Measurements from ENCODE around the gene NTM. TPM values are rescaled to one million over a fixed set of nuclear protein-coding genes. Genes with fewer than 3 reads are reported as not detected.
"Not testable (repeated sequence)": the region's sequence is repeated elsewhere in the genome, so short reads cannot be mapped to it uniquely, and the experiment has no call there.

Gene NTM
- total RNA-seq, 2 donors from 2014 or later: not detected

- no peak for ATAC-seq
- no peaks in the 10 kb centered on the region for H3K27me3 Mint-ChIP-seq
- no peaks in the 10 kb centered on the region for H3K36me3 Mint-ChIP-seq (ENCODE audit: low read depth)
- peak overlapping the region; percentile 12 for H3K27ac Mint-ChIP-seq
- H3K4me1 Mint-ChIP-seq: peaks cover 21% of the 10 kb centered on the region
- H3K9me3 ChIP-seq (ENCODE audit: control insufficient read depth, low read length, poor library complexity, severe bottlenecking): peaks cover 2% of the 10 kb centered on the region
- no peak for DNase-seq
- H3K4me3 Mint-ChIP-seq: peak overlapping the region; percentile 70
These were observed 988.1 kb downstream of the NTM start for GRCh38 chr11:132358573-132358953.

DNA sequence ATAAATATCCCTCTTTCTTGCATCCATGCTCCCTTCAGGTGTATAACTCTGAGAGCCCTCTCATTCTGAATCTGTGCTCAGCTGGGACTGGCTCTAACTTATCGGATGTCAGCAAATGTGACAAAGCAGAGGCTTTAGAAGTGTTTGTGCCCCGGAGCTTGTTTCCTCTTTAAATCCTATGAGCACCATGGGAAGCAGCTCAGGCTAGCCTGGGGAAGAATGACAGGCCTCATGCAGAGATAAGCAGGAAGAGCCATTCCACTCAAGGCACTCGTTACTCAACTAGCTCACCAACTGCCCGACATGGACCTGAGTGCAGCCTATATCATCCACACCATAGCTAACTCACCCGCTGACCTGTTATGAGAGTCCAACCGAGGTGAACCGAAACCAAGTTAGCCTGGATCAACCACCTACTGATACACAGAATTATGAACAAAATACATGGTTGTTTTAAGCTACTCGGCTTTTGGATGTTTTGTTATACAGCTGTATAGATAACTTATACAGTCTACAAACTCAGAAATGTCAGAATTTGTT, 990.7 kb downstream of the NTM start:
- no peak for ATAC-seq
- H3K36me3 Mint-ChIP-seq (ENCODE audit: low read depth): no peaks in the 10 kb centered on the region
- H3K27me3 Mint-ChIP-seq: no peaks in the 10 kb centered on the region
- no peak overlapping the region for H3K27ac Mint-ChIP-seq
- H3K4me1 Mint-ChIP-seq: peaks cover 21% of the 10 kb centered on the region
- no peak overlapping the region for H3K4me3 Mint-ChIP-seq
- no peak for DNase-seq
- peaks cover 4% of the 10 kb centered on the region for H3K9me3 ChIP-seq (ENCODE audit: control insufficient read depth, low read length, poor library complexity, severe bottlenecking)

- no peaks in the 10 kb centered on the region for H3K27me3 Mint-ChIP-seq
- ATAC-seq (no peak), DNase-seq (no peak)
- H3K27ac Mint-ChIP-seq: no peak overlapping the region
- no peak overlapping the region for H3K4me3 Mint-ChIP-seq
- H3K36me3 Mint-ChIP-seq (ENCODE audit: low read depth): no peaks in the 10 kb centered on the region
- H3K9me3 ChIP-seq (ENCODE audit: control insufficient read depth, low read length, poor library complexity, severe bottlenecking): peaks cover 4% of the 10 kb centered on the region
- peaks cover 2% of the 10 kb centered on the region for H3K4me1 Mint-ChIP-seq
These were observed 995.2 kb downstream of the NTM start for GRCh38 chr11:132365650-132366049.

GRCh38 chr11:132367293-132367692, 996.9 kb downstream of the NTM start:
- no peaks in the 10 kb centered on the region for H3K27me3 Mint-ChIP-seq
- H3K9me3 ChIP-seq (ENCODE audit: control insufficient read depth, low read length, poor library complexity, severe bottlenecking): peaks cover 4% of the 10 kb centered on the region
- H3K27ac Mint-ChIP-seq: no peak overlapping the region
- ATAC-seq (no peak), DNase-seq (no peak)
- no peaks in the 10 kb centered on the region for H3K36me3 Mint-ChIP-seq (ENCODE audit: low read depth)
- no peaks in the 10 kb centered on the region for H3K4me1 Mint-ChIP-seq
- no peak overlapping the region for H3K4me3 Mint-ChIP-seq

DNA sequence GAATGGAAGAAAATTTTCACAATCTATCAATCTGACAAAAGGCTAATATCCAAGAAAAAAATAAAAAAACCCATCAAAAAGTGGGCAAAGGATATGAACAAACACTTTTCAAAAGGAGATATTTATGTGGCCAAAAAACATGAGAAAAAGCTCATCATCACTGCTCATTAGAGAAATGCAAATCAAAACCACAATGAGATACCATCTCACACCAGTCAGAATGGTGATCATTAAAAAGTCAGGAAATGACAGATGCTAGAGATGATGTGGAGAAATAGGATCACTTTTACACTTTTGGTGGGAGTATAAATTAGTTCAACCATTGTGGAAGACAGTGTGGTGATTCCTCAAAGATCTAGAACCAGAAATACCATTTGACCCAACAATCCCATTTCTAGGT, 999.7 kb downstream of the NTM start:
- not testable (repeated sequence) for H3K9me3 ChIP-seq (ENCODE audit: control insufficient read depth, low read length, poor library complexity, severe bottlenecking); H3K27me3 Mint-ChIP-seq; DNase-seq; H3K27ac Mint-ChIP-seq; H3K4me3 Mint-ChIP-seq; H3K4me1 Mint-ChIP-seq; ATAC-seq; H3K36me3 Mint-ChIP-seq (ENCODE audit: low read depth)

DNA sequence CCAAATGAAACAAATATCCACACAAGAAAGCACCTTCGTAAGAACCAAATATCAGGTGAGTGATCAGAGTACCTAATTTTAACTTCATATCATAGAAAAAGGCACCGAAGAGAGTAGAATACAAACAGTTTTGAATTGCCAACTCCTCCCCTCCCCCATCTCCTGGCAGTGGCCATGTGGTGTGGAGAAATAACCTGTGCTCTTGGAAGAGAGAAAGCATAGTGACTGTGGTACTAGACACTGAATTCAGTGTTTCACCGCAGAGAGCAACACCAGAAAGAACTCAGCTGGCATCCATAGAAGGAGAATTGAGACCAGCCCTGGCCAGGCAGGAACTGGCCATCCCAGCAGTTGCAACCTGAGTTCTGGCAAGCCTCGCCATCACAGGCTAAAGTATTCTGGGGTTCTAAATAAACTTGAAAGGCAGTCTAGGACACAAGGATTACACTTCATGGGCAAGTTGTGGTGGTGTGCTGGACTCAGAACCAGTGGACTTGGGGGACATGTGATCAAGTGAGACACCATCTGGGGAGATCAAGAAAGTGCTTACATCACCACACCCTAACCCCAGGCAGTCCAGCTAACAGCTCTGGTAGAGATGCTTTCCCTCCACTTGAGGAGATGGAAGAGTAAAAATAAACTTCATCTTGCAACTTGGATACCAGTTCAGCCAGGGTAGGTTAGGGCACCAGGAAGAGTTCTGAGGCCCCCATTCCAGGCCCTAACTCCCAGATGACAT, 1003.2 kb downstream of the NTM start:
- Mint-ChIP-seq H3K4me1 (no peaks in the 10 kb centered on the region), H3K27me3 (peaks cover 5% of the 10 kb centered on the region), H3K27ac (no peak overlapping the region), H3K4me3 (no peak overlapping the region), H3K36me3 (ENCODE audit: low read depth) (no peaks in the 10 kb centered on the region)
- ATAC-seq (no peak), DNase-seq (no peak)
- H3K9me3 ChIP-seq (ENCODE audit: control insufficient read depth, low read length, poor library complexity, severe bottlenecking): no peaks in the 10 kb centered on the region

DNA sequence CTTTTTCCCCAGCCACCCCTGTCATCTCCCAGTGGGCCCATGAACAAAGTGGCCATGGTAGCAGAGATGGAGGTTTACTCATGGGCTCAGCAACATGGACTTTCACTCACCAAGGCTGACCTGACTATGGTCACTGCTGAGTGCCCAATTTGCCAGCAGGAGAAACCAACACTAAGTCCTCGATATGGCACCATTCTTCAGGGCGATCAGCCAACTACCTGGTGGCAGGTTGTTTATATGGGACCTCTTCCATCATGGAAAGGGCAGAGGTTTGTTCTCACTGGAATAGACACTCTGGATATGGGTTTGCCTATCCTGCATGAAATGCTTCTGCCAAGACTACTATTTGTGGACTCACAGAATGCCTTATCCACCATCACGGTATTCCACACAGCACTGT, 1009.1 kb downstream of the NTM start:
- no peak overlapping the region for H3K4me3 Mint-ChIP-seq
- H3K4me1 Mint-ChIP-seq: no peaks in the 10 kb centered on the region
- H3K27ac Mint-ChIP-seq: no peak overlapping the region
- no peaks in the 10 kb centered on the region for H3K9me3 ChIP-seq (ENCODE audit: control insufficient read depth, low read length, poor library complexity, severe bottlenecking)
- H3K27me3 Mint-ChIP-seq: peaks cover 5% of the 10 kb centered on the region
- ATAC-seq (no peak), DNase-seq (no peak)
- H3K36me3 Mint-ChIP-seq (ENCODE audit: low read depth): peaks cover 2% of the 10 kb centered on the region

Measured in T-helper 17 cell (primary cell).